OCI-LY7 (cell line): ENCODE data around the gene TRIM69. TPM values are rescaled to one million over a fixed set of nuclear protein-coding genes. Genes with fewer than 3 reads are reported as not detected.
A peak's percentile ranks its signal among the peaks of the same experiment; 100 is the strongest.

Experiments
- BruUV-seq: library from RNA; stranded (reverse); fragments of 400-500 nt; replicated peaks from 2 replicates; lab custom pipeline; 2021; lab: Mats Ljungman, UMichigan
- CTCF ChIA-PET: fragments of 300-600 bp; sonication (Branson Sonifier 250); formaldehyde crosslinking; loops from one replicate; lab custom pipeline; 2022; ENCODE audit warnings: antibody characterized with exemption; ENCODE audit not compliant: unreplicated experiment; lab: Charles Lee
- POLR2A ChIA-PET: fragments of 300-600 bp; sonication (Branson Sonifier 250); formaldehyde crosslinking; loops from one replicate; lab custom pipeline; 2022; ENCODE audit warnings: antibody characterized with exemption; lab: Charles Lee
- DNase-seq: peaks from one replicate; pipeline ENCODE4 v3.0.0-alpha.2; 2015; ENCODE audit warnings: low spot score
- H2AFZ ChIP-seq: fragments of 200-600 bp; sonication (generic), shearing (Covaris generic); 2 replicates; pipeline ENCODE4 v1.6.1; 2014; ENCODE audit warnings: mild to moderate bottlenecking, antibody characterized with exemption, low read length, moderate library complexity
- H3K27ac ChIP-seq: fragments of 200-600 bp; sonication (generic); 2 replicates; pipeline ENCODE4 v1.5.1; 2014; ENCODE audit warnings: mixed run types, low read depth, mild to moderate bottlenecking, moderate library complexity, low read length, inconsistent platforms; ENCODE audit not compliant: poor library complexity, severe bottlenecking
- H3K36me3 ChIP-seq: fragments of 200-600 bp; sonication (generic); 2 replicates; pipeline ENCODE4 v1.6.1; 2014; ENCODE audit warnings: mild to moderate bottlenecking, antibody characterized with exemption, low read length, moderate library complexity, mixed read lengths; ENCODE audit not compliant: insufficient read depth
- H3K4me1 ChIP-seq: fragments of 200-600 bp; sonication (generic); 2 replicates; pipeline ENCODE4 v1.5.1; 2014; ENCODE audit warnings: mild to moderate bottlenecking, low read length; ENCODE audit not compliant: insufficient read depth, poor library complexity, severe bottlenecking
- H3K4me2 ChIP-seq: fragments of 200-600 bp; sonication (generic); 2 replicates; pipeline ENCODE4 v1.6.1; 2014; ENCODE audit warnings: mild to moderate bottlenecking, low read length
- H3K4me3 ChIP-seq: fragments of 200-600 bp; sonication (generic); 2 replicates; pipeline ENCODE4 v1.5.1; 2014; ENCODE audit warnings: mild to moderate bottlenecking, low read depth, low read length; ENCODE audit not compliant: poor library complexity, severe bottlenecking
- H3K79me2 ChIP-seq: fragments of 200-600 bp; sonication (generic); 2 replicates; pipeline ENCODE4 v1.6.1; 2016; ENCODE audit warnings: low read depth, mild to moderate bottlenecking, low read length, moderate library complexity, mixed read lengths; ENCODE audit not compliant: insufficient read depth
- H3K9me2 ChIP-seq: fragments of 200-600 bp; sonication (generic); 2 replicates; pipeline ENCODE4 v1.6.1; 2016; ENCODE audit warnings: mild to moderate bottlenecking, low read length, mixed read lengths; ENCODE audit not compliant: insufficient read depth
- H3K9me3 ChIP-seq: fragments of 200-600 bp; sonication (generic); 2 replicates; pipeline ENCODE4 v1.6.1; 2014; ENCODE audit warnings: mild to moderate bottlenecking, mixed run types, low read length, mixed read lengths
- H4K20me1 ChIP-seq: fragments of 200-600 bp; sonication (generic); 2 replicates; pipeline ENCODE4 v1.6.1; 2014; ENCODE audit warnings: mild to moderate bottlenecking, antibody characterized with exemption, low read length, moderate library complexity, mixed read lengths; ENCODE audit not compliant: insufficient read depth
- EZH2phosphoT487 ChIP-seq: fragments of 200-600 bp; sonication (generic); IDR thresholded peaks from 2 replicates; pipeline ENCODE4 v1.6.1; 2018; ENCODE audit warnings: low read depth, borderline replicate concordance, mild to moderate bottlenecking, mixed run types, antibody characterized with exemption, low read length, moderate library complexity, mixed read lengths
- intact Hi-C: fragments of 100-400 bp; cut with micrococcal nuclease; formaldehyde crosslinking; loops from one replicate; pipeline ENCODE4 v1.10.0; 2022; ENCODE audit not compliant: unreplicated experiment
- total RNA-seq, 2 experiments: library from RNA; depleted of rRNA in 1 of 2; stranded (reverse); fragments of >200 nt in 1 of 2; shearing (Covaris generic) in 1 of 2; gene quantifications; 2 replicates each; pipeline ENCODE4 v1.2.3, GENCODE V29; 2014 to 2022
- TF ChIP-seq, protein P1 (sequence below): fragments of 200-600 bp; sonication (generic); conservative IDR thresholded peaks from 2 replicates; pipeline ENCODE4 v1.5.1; 2014; ENCODE audit warnings: mild to moderate bottlenecking, antibody characterized with exemption, low read length, moderate library complexity, mixed read lengths

The TRIM69 gene
- total RNA-seq, 2 experiments from 2014 or later, result 16.3 to 33.7 TPM

DNA sequence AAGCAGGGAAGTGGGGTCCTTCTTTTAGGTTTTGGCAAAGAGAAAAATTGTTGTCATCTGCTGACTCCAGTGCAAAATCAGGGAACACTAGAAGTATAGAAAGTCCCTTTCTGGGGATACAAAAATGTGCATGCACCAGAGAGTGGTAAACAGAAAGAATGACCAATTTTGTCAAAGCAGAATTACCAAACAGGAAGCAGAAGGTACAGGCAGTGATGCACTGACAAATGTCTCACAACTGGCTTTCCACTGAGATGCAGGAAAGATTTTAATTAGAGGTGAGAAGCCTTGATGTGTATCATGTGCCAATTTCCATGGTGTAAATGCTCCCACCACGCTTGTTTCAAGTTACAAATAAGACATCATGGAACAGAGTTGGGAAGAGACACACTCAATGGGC is 66.0 kb downstream of the TRIM69 start:
- Histone ChIP-seq H3K36me3 (no peaks in the 10 kb centered on the region), H4K20me1 (no peaks in the 10 kb centered on the region), H3K4me3 (no peak overlapping the region), H3K79me2 (no peaks in the 10 kb centered on the region), H3K9me3 (no peaks in the 10 kb centered on the region), H2AFZ (no peak overlapping the region), H3K4me1 (no peaks in the 10 kb centered on the region), H3K4me2 (no peak overlapping the region), H3K9me2 (no peaks in the 10 kb centered on the region), H3K27ac (no peak overlapping the region)
- BruUV-seq, result no TSS peak
- ChIA-PET POLR2A (no interaction called here), CTCF (no interaction called here)
- peak; percentile 32 for DNase-seq
- intact Hi-C loops, result no loop called here
- TF ChIP-seq, protein P1, sequence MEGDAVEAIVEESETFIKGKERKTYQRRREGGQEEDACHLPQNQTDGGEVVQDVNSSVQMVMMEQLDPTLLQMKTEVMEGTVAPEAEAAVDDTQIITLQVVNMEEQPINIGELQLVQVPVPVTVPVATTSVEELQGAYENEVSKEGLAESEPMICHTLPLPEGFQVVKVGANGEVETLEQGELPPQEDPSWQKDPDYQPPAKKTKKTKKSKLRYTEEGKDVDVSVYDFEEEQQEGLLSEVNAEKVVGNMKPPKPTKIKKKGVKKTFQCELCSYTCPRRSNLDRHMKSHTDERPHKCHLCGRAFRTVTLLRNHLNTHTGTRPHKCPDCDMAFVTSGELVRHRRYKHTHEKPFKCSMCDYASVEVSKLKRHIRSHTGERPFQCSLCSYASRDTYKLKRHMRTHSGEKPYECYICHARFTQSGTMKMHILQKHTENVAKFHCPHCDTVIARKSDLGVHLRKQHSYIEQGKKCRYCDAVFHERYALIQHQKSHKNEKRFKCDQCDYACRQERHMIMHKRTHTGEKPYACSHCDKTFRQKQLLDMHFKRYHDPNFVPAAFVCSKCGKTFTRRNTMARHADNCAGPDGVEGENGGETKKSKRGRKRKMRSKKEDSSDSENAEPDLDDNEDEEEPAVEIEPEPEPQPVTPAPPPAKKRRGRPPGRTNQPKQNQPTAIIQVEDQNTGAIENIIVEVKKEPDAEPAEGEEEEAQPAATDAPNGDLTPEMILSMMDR, result no peak

DNA sequence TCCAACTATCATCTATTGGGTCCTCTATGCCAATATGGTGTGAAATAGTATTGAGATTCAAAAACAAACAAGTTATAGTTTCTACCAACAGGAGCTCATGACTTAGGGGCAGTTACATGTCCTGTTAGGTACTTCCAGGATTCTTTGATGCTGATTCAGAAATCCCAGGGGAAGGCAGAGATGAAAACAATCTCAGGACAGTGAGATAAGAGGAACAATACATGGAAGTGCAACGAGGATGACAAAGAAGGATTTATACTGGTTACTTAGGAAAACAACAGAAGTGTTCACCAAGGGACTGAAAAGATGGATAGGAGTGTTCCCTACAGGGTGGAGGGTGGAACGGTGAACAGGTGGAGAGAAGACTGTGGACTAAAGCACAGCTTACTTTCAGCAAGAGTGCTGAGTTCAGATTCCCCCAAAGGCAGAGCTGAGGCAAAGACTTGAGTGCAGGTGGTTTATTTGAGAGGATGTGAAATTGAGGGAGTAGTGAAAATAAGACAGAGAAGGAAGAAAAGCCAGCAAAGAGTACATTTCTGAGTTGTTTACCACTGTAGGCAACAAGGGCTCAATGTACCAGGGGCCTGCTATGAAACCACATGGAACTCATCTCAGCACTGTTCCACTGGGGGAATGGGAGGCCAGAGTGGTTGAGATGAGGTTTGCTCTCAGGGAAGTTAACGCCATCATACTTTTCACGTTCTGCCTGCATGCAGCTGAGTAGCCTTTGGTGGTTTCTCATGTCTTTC is 68.1 kb downstream of the TRIM69 start:
- POLR2A ChIA-PET, result no interaction called here
- H3K36me3 ChIP-seq, result no peaks in the 10 kb centered on the region
- BruUV-seq, result no TSS peak
- H3K4me2 ChIP-seq, result no peak overlapping the region
- intact Hi-C loops, result no loop called here
- H3K79me2 ChIP-seq, result no peaks in the 10 kb centered on the region
- no peak for TF ChIP-seq EZH2phosphoT487
- TF ChIP-seq, protein P1, result no peak
- no peak overlapping the region for H2AFZ ChIP-seq
- H3K9me2 ChIP-seq, result no peaks in the 10 kb centered on the region
- no peaks in the 10 kb centered on the region for H4K20me1 ChIP-seq
- no peaks in the 10 kb centered on the region for H3K9me3 ChIP-seq
- DNase-seq, result no peak
- no peaks in the 10 kb centered on the region for H3K4me1 ChIP-seq
- CTCF ChIA-PET, result no interaction called here
- H3K27ac ChIP-seq, result no peak overlapping the region
- no peak overlapping the region for H3K4me3 ChIP-seq

DNA sequence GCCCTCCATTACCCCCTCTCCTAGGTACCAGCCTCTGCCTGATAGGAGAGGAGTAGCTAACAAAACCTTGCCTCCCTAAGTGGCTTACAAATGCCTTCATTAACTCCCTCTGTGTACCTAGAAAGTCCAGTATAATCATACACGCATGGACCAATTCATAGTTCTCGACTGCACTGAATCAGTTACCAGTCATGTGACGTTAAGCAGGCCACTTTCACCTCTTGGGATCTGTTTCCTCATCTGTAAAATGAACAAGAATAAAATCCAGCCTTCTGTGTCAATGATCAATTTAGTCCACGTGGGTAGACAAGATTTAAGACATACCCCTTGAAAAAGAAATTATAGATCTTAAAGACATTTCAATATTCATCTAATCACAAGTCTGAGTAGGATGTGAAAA is 72.2 kb downstream of the TRIM69 start:
- H3K27ac ChIP-seq, result no peak overlapping the region
- no peaks in the 10 kb centered on the region for H3K36me3 ChIP-seq
- CTCF ChIA-PET, result no interaction called here
- H4K20me1 ChIP-seq, result no peaks in the 10 kb centered on the region
- no peak overlapping the region for H2AFZ ChIP-seq
- DNase-seq, result no peak
- H3K4me1 ChIP-seq, result no peaks in the 10 kb centered on the region
- no peaks in the 10 kb centered on the region for H3K9me2 ChIP-seq
- H3K4me3 ChIP-seq, result no peak overlapping the region
- POLR2A ChIA-PET, result no interaction called here
- intact Hi-C loops, result no loop called here
- no peaks in the 10 kb centered on the region for H3K9me3 ChIP-seq
- no peak overlapping the region for H3K4me2 ChIP-seq
- TF ChIP-seq, protein P1, result no peak
- no peak for TF ChIP-seq EZH2phosphoT487
- no peaks in the 10 kb centered on the region for H3K79me2 ChIP-seq
- BruUV-seq, result no TSS peak
